ENCODE measurements around the gene TBC1D10B.

GRCh38 chr16:30401768-30402425 lies 31.6 kb upstream of the TBC1D10B start:
- TF ChIP-seq EZH2 (IDR thresholded peaks at IDR 0.05; ENCODE audit: borderline replicate concordance, low read length): no peak
- TF ChIP-seq CTCF (IDR thresholded peaks at IDR 0.05; ENCODE audit: low read length): no peak

Data from OCI-LY1 (cell line).